ENCODE measurements around the gene COIL.

DNA sequence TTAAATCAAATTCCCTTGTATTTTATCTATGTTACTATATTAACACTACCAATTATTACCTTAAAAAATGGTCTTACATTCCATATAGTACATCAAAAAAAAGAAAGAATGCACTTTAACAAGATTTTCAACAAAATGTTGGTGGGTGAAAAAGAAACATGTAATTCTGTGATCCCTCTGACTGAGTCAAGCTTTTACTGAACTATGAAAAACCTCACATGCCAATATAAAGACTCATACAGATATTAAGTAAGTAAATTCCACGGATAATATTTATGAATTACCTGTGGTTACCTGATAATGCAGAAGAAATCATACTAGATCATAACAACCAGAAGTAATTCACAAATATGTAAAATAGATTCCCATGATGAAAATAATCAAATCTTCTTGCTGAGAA lies 12.4 kb downstream of the COIL start:
- TF ChIP-seq GATA2 (IDR thresholded peaks at IDR 0.05; ENCODE audit: low read depth, low read length): no peak
- TF ChIP-seq GATA3 (IDR thresholded peaks at IDR 0.05; ENCODE audit: low read depth, low read length): no peak

All from SH-SY5Y (cell line).